GM19238 (cell line): ENCODE measurements around the gene CCBE1.
"Not testable (repeated sequence)": the region's sequence is repeated elsewhere in the genome, so short reads cannot be mapped to it uniquely, and the experiment has no call there.

ENCODE experiments used
- DNase-seq: peaks from one replicate; pipeline ENCODE4 v3.0.0; 2011; ENCODE audit warnings: low spot score; ENCODE audit not compliant: insufficient read length

CCBE1 gene

DNA sequence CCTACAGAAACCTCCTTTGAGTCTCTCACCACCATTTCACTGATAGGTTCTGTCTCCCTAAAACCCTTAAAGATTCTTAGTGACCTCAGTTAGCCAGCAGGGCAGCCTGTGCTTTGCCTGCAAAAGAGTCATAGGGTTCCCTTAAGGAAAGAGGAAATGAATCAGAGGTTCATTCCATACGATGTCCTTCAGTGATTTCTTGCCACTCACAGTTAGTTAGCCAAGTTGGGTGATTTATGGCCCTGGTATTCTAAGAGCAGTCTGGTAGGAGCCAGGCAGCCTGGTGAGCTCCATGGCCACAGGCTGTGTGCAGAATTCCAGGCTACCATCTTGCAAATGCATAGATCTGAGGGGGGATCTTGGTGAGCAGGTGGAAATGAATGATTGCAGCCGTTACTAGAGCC lies 18.7 kb upstream of the CCBE1 start:
- DNase-seq, result no peak

DNA sequence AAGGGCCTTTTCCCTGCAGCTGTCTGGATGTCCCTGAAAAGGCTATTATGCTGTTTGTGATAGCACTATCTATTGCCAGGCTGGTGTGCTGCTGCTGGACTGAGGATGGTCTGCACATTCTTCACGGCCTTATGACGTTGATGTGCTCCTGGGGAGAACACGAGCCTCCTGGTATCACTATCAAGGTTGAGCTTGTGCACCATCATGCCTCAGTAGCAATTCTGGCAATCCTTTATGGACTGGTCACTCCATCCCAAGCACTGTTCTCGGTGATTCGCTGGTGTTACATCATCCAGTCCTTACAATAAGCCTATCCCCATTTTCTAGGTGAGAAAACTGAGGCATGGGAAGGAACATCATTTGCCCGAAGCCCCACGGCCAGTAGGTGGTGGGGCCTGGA lies 18.2 kb upstream of the CCBE1 start:
- no peak for DNase-seq

DNA sequence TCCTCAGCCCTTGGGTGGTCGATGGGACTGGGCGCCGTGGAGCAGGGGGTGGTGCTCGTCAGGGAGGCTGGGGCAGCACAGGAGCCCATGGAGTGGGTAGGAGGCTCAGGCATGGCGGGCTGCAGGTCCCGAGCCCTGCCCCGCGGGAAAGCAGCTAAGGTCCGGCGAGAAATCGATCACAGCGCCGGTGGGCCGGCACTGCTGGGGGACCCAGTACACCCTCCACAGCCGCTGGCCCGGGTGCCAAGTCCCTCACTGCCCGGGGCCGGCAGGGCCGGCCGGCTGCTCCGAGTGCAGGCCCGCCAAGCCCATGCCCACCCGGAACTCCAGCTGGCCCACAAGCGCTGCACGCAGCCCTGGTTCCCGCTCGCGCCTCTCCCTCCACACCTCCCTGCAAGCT lies 16.9 kb upstream of the CCBE1 start:
- DNase-seq, result not testable (repeated sequence)

DNA sequence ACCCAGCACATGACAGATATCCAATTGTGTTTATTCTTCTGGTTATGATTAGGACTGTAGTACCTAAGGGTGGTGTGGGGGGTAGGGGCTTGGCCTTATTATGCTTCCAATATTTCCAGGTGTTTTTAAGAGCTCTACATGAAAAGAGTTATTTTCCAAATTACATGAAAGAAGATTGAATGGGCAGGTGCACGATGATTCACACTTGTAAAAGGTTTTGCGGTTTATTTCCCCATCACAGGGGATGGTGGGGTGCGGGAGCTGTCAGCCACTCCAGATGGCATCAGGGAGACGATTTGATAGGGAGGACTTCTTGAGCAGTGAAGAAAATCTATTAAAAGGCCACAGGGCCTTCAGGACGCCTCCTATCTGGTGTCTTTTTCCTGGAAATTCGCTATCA lies 15.1 kb upstream of the CCBE1 start:
- no peak for DNase-seq

DNA sequence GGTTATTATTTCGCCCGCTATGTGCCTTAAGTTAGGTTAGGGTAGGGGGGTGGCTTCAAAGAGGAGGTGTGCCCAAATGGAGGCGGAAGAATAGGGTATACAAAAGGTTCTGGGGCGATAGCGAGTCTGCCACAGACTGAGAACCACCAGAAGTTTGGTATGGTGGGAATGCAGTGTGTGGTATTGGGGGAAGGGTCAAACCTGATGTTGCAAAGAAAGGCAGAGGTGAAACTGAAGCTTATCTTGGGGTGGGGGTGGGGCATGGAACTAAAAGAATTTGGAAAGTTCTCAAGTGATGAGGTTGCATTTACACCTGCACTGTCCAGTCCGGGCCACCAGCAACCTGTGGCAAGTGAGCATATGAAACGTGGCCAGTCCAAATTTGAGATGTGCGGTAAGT lies 11.8 kb upstream of the CCBE1 start:
- no peak for DNase-seq

DNA sequence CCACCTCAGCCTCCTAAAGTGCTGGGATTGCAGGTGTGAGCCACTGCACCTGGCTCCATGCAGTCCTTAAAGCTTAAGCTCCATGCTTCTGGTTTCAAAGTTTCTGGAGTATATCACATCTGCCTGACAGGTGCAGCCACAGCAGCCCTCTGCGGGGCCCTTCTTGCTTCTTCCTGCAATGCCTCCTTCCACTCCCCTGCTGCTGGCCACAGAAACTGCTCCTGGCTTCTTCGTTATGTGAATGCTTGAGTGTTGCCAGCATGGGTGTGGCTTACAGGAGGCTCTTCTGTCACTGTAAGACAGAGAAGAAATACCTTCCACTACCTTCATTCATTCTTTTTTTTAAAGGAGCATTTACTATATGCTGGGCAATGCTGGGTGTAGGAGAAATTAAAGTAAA lies 10.1 kb upstream of the CCBE1 start:
- no peak for DNase-seq

DNA sequence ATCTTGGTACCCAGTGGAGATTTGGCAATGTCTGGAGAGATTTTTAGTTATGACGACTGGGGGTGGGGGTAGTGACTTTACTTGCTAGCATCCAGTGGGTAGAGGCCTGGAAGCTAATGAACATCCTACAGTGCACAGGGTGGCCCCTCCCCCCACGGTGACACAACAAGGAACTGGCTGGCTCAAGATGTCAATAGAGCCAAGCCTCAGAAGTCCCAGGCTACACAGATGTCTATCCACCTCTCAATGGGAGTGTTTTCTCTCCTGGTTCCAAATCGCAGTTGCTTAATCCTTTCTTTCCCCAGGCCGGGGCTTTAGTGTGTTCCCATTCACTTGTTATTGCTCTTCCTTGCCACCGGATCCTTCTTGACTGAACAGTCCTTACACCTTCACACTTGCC lies 9.3 kb upstream of the CCBE1 start:
- no peak for DNase-seq

DNA sequence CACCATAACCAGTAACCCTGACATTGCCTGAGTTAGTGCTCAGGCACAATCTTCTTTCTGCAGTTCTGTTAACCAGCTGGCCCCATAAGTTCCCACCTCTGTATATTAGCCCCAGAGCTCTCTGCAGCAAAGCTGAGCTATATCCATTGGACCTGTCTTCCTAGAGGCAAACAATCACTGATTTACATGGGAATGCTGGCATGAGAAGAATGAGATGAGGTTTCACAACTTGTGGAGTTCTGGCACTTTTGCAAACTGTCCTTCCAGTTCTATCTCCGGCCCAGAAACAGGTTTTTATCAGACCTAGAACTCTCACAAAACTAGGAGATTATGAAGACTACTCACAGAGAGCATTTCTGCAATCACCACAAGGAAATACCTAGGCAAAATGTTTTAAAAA lies 7.9 kb upstream of the CCBE1 start:
- DNase-seq, result no peak

DNA sequence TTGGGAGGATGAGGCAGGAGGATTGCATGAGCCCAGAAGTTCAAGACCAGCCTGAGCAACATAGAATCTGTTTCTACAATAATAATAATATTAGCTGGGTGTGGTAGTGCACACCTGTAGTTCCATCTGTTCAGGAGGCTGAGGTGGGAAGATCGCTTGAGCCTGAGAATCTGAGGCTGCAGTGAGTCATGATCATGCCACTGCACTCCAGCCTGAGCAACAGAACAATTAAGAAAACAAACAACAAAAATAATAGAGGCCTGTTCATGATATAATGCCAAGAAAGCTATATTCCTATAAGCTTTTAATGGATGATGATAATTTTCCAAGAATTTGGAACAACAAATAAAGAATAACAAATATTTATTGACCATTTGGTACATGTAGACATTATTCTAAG lies 6.9 kb upstream of the CCBE1 start:
- no peak for DNase-seq

DNA sequence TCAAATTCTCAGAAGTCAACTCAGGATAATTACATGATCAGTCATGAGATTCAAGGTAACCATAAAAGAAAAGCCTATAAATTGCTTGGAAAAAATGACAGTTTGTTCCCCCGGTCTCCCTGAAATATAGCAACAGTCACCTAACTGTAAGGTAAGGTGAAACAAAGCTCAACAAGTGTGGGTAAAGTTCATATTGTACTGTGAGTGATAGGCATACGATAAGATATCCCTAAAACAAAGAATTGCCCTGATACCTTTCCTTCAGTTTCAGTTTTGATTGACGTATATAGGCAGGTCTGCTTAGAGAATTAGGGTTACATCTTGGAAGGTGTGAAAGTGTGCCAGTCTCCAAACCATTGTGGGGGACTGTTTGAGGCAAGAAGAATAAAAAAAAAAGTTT lies 4.0 kb upstream of the CCBE1 start:
- DNase-seq, result no peak

DNA sequence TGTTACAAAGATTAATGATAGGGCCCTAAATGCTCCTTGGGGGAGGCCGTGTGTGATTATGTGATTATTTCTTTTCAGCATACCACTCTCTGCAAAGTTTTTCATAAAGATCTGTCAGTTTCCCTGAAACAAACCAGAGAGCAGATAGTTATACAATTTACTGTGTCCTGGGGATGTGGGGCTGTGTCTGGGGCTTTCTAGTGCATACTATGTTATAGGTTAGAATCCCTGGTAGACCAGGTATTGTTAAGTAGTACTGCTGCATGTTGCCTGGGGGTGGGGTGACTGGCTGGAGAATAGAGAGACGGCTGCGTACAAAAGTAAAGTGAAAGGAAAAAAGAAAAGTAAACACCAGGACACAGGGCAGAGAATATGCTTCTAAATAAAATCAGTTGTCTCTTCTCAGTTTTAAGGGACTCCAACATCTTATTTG lies 3.3 kb upstream of the CCBE1 start:
- DNase-seq, result no peak

DNA sequence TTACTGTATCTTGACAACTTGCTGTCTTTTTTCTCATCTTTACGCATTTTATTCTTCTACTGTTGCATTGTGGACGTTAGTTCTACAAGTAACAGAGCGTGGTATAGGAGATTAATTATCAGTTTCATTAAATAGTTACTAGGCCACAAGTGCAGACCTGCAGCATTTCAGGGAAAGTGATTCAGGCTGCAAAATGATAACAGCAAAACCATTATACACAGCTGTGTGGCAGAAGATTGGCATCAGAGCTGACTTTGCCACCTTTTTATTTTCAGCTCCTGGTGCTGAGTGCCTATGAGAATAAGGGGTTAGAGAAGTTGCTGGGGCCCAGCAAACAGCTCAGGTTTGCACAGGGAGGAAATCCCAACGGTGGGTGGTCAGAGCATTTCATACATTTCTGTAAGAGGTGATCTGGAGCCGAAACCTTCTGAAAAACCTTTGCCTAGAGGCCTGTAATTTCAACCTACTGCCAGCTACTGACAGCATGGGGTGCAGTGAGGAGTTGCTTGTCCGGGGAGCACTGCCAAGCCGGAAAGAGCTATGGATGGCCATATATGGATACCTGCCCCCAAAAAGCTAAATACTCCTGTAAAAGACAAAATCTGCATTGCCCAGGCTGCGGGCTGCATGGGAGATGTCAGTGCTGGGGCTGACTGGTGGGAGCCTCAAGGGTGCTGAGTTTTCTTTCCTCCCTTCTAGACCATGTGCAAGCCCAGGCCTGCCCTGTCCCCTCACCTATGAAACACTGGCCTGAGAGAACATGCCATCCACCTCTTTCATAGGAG lies 2.7 kb upstream of the CCBE1 start:
- DNase-seq, result no peak

DNA sequence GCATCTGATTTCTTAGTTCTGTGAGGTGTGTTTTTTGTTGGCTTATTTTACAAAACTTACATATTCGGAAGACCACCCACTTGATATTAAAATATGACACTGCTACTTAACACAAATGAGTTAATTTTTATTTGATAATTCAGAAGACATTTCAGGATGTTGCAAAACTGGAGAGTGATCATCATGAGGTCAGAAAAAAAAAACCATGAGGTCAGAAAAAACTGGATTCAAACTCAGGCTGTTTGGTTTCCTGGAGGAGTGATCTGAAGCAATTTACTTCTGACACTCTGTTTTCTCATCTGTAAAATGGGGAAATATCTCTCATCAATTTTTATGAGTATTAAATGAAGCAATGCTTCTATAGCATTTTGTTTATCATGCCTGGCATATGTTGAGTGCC lies 1.8 kb upstream of the CCBE1 start:
- no peak for DNase-seq

DNA sequence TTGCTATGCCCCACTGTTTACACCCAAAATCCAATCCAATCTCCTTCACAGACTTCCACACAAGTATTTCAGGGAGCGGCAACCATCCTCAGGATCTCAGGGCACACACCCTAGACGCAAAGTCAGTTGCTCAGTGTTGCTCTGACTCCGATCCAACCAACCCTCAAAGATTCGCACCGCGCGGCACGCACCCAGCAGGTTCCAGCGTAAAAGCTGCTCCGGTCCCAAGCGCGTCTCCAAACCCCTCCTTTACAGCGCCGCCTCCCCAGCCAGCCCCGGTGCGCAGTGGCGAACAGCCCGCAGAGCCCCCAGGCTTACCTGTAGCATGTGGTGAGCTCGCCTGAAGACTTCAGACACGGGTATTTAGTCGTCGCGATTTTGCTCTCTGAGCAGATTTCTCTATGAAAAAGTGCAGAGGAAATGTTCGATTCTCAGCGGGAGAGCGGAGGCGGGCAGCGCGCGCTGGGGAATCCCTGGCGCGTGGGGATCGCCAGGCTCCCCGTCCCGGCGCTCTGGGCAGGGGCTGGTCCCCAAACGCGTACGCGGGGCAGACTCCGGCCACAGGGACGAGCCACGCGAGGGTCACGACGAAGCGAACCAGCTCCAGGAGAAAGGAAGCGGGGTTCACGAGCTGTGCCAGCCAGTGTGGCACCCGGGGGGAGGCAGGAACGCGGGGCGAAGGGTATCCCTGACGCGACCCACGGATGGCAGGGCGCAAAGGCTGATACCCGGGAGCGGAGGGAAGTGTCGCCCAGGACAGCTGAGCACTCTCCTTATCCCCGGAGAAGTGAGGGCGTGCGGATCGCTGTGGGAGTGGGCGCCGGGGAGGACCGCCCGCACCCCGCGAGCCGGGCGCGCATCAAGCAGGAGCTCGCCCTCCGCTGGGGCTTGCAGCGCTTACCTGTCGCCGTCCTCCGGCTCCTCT lies 650 bp downstream of the CCBE1 start:
- no peak for DNase-seq

DNA sequence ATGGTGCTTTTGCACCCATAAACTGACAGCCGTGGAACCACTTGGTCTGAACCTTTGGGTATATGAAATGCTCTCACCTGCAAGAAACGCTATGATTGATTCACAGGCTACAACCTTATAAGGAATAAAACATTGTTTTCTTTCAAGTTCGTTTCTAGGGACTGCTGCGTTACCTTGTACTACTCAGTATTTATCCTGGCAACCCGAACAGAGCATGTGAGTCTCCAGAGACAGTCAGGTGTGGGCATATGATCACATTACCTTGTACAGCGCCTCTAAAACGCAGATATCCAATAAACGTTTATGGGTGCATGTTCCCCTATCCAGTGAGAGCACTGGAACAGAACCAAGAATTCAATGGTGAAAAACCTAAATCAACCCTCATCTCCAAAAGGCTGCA lies 1.7 kb downstream of the CCBE1 start:
- DNase-seq, result no peak

DNA sequence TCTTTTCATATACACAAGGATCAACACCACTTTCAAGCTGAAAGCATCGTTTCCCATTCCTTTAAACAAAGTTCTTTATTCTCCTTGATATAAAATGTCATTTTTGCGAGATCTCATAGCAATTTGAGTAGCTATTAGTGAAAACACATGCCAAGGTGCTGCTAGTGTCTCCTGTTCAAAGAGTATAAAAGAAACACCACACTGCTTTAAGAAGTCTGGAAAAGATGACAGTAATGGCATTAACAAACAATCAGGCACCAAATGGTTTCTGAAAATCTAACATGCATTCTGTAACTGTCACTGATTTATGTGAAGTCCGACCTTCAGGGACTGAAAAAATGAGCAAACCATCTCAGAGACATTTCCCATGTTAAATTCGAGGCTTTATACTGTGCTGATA lies 2.4 kb downstream of the CCBE1 start:
- DNase-seq, result no peak

DNA sequence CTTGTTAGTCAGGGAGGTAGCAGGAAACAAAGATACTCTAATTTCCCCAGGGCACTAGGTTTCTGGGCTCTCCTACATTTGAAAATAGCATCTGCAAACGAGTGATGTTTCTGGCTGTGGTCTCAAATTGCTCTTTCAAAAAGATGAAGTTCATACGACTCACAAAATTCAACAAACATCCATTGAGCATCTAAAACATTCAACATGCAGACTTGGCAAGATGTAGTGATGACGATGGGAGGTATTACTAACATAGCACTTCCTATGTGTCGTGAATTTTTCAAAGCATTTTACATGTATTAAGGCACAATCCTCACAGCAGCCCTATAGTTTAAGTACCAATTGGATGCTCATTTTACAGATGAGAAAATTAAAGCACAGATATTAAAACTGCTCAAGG lies 5.2 kb downstream of the CCBE1 start:
- no peak for DNase-seq

DNA sequence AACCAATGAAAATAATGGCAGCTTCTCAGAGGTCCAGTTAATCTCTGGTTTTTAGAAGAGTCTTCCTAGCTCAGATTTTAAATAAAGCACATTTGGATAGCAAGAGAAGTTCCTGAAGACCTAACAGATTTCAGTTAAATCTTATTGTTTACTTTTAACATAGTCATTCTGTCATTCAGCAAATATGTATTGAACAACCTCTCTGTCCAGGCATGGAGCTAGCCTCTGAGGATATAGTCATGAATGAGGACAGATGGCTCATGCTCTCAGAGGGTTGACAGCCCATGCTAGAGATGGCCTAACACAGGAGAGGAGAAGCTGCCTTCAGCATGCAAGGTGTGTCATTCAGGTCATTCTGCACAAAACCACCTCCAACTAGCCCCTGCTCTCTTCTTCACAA lies 6.2 kb downstream of the CCBE1 start:
- no peak for DNase-seq

DNA sequence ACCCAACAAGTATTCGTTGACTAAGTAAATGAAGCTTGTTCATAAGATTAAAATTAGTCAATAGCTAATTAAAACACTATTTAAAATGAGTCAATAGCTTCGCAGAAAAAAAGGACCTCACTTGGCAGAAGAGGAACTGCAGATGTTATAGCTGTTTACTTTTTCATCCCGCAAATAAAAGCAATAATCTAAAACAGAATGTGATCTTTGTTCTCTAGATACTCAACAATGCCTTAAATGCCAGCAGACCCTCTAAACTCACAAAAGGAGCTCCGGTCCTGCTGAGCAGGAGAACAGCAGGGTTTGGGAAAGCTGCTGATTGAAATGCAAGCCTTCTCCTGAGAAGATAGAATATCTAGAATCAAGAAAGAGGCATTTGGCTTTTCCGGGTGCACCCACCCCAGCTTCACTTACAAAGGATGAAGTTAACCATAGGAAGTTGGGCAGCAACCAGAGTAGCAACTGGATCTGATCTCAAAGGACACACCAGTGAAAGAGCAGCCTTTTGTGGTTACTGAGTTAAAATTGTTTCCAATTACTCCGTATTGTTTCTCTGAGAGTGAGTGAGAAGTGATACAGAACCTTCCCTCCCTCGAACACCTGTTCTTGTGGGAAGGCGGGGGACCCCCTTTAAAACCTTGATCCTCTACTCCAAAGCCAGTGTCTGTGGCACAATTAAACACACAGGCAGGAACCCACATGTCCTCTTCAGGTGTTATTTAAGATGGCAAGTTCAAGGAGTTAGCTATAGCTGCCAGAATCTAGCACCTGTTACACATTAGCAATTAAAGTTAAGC lies 6.8 kb downstream of the CCBE1 start:
- DNase-seq, result no peak

DNA sequence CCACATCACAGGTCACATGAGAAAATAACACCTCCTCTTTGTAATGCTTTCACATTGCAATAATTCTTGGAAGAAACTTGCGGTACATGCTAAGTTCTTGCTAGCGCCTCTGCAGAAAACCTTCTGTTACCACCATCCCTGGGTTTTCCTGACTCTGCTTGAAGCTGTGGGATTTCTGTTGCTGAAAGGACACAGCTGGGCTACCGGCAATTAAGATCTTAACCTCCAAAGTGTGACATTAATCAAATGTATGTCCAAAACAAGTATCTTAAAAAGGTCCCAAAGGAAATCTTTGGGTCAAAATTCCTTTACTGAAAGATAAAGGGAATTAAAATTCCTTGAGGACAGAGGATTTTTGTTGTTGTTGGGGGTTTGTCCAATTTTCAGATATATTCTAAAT lies 7.5 kb downstream of the CCBE1 start:
- DNase-seq, result no peak

DNA sequence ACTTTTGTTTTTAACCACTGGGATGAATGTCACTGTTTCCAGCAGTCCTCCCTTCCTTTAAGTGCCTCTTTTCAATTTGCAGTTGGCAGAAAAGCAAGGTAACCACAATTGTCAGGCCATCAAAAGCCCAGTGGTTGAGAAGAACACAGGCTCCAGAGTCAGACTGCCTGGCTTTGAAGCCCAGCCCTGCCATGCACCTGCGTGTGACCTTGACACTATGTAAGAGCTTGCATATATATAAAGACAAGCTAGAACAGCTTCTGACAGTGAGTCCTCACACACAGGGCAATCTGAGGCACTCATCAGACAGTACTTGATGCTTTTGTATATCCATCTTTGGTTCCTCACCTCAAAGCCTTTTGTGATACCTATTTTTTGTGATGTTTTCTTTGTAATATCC lies 11.0 kb downstream of the CCBE1 start:
- no peak for DNase-seq

DNA sequence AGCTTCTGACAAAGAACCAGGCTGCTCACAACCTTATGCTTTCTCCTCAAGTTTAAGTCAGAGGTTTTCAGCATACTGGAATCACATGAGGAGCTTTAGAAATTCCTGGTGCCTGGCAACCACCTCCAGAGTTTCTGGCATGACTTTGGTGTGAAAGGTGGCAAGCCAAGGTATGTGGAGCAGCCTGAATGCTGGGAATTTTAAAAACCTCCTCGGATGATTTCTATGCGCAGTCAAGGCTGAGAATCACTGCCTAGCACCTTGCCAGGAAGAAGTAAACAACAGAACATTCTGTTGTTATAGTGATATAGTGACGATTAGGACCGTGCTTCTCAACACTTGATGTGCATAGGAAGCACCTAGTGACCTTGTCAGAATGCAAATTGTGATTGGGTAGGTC lies 11.7 kb downstream of the CCBE1 start:
- no peak for DNase-seq
